ENCODE results near the gene RAB14.
A peak's percentile ranks its signal among the peaks of the same experiment; 100 is the strongest.

The RAB14 gene

DNA sequence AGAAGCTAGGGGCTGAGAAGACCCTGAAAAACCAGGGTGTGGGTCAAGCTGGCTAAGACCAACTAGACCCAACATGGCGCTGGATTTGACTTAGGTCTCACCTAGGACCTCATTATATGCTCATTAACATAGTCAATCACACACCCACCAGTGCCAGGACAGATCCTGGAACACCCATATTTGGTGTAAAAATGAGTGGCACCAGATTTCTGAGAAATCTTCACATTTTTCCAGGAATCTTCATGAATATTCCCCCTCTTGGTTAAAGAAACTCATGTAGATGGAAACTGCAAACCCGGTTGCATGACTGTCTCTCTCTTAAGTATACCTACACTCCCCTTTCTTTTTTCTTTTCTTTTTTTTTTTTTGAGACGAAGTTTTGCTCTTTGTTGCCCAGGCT lies 17.9 kb upstream of the RAB14 start:
- DNase-seq (ENCODE audit: low spot score), result no peak

GRCh38 chr9:121218357-121219027 lies 16.8 kb upstream of the RAB14 start:
- DNase-seq (ENCODE audit: low spot score), result no peak

GRCh38 chr9:121217609-121218292 lies 16.1 kb upstream of the RAB14 start:
- no peak for DNase-seq (ENCODE audit: low spot score)

DNA sequence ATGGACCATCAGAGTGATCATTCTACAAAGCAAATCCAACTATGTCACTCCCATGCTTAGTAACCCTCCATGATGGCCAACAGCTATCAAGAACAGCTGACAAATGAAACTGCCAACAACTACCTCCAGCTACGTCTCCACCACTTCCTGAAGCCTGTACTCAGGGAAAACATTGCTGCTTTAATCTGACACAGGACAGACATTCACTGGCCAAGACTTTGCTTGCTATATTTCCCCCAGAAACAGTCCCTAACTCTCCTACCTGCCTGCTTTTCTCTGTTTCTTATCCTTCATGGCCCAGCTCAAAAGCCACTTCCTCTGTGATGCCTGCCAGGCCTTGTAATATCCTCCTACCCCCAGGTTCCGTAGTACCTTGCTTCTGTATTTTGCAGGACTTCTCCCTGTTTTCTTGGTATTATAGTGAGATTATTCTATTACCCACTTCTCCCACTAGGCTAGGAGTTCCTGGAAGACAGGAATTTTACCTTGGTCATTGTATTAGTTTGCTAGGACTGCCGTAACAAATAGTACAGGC lies 14.7 kb upstream of the RAB14 start:
- no peak for DNase-seq (ENCODE audit: low spot score)

DNA sequence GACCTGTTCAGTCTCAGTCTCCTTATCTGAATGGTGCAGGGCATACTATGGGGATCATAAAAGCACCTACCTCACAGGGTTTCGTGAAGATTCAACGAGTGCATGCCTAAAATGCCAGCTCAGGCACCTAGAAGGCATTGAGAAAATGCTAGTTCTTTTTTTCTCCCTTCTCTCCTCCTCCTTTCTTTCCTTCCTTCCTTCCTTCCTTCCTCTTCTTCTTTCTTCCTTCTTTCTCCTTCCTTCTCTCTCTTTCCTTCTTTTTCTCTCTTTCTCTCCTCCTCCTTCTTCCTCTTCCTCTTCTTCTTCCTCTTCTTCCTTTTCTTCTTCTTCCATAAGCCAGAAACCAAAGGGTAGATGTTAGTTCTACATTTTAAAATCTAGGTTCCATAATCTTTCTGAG lies 12.3 kb upstream of the RAB14 start:
- DNase-seq (ENCODE audit: low spot score), result no peak

DNA sequence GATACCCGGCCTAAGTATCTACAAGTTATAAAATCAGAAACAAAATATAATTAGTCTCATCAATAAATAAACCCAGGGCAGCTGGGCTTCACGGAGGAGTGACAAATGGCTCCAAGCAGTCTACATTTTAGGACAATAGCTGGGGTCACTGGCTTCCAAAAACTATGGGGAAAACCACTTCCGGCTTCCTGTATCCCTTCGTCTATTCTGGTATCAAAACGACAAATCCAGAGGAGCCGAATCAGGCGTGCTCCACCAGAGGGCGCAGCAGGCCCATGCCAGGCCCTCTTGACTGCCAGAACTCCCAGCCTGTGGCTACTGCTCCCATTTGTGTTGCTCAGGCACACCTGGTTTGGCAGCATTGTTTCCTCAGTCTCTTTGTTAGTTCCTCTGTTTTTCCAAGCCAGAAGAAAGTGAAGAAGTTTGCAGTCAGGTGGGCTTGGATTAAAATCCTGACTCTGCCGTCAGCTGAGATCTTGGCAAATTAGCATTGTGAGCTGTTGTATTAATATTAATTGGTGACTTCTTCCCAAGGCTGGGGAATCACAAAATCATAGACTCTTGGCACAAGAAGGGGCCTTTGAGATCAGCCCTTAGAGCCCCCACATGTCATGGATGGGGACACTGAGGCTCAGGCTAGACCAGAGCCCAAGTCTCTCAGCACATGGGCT lies 11.6 kb upstream of the RAB14 start:
- DNase-seq (ENCODE audit: low spot score), result peak; percentile 83

DNA sequence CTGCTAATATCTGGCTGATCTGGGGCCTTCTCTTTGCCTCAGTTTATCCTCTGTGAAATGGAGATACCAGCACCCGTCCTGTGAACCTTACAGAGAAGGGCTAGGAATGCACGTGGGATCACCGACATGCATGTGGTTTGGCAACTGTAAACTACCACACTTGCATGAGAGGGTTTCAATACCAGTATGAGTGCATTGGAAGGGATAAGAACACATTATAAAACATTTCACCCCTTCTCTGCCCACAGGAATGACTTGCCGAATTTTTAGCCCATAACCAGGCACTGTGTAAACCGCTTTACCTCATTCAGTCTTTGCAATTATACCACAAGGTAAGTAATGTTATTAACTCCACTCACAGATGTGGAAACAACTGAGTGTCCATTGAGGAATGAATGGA lies 8.9 kb upstream of the RAB14 start:
- DNase-seq (ENCODE audit: low spot score), result no peak

DNA sequence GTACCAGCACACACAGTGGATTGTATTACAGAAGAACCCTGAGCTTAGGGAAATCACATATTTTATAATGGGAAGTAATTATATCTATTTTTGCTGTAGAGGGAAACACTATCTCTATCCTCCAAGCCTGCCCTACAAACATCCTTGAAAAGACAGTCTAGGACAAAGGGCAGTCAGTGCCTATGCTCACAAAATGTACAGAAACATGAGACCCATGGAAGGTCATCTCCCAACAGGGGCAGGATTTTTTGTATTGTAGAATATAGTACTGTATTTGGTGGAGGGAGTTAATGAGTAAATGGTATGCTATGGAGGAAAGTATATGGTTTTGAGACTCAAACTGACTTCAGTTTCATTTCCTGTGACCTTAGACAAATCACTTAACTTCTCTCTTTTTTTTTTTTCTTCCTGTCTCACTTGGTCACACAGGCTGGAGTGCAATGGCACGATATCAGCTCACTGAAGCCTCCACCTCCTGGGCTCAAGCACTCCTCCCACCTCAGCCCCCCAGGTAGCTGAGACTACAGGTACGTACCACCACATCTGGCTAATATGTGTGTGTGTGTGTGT lies 5.8 kb upstream of the RAB14 start:
- no peak for DNase-seq (ENCODE audit: low spot score)

- DNase-seq (ENCODE audit: low spot score), result no peak
Measured at GRCh38 chr9:121206516-121207370, 5.1 kb upstream of the RAB14 start.

DNA sequence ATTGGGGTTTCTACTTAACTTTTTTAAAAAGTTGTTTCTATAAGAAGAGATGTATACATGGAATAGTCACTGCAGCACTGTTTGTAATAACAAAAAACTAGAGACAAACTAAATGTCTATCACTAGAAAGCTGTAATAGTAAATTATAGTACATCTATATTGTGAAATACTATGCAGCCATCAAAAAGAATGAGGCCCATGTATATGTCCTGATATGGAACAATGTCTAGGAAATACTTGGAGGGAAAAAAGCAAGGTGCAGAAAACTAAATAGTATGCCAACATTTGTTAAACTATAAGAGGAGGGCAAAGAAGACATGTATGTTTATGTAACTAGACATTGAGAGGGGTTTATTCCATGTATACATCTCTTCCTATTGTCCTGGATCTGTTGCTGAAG lies 2.9 kb upstream of the RAB14 start:
- DNase-seq (ENCODE audit: low spot score), result no peak

GRCh38 chr9:121204121-121204520 lies 2.5 kb upstream of the RAB14 start:
- no peak for DNase-seq (ENCODE audit: low spot score)

DNA sequence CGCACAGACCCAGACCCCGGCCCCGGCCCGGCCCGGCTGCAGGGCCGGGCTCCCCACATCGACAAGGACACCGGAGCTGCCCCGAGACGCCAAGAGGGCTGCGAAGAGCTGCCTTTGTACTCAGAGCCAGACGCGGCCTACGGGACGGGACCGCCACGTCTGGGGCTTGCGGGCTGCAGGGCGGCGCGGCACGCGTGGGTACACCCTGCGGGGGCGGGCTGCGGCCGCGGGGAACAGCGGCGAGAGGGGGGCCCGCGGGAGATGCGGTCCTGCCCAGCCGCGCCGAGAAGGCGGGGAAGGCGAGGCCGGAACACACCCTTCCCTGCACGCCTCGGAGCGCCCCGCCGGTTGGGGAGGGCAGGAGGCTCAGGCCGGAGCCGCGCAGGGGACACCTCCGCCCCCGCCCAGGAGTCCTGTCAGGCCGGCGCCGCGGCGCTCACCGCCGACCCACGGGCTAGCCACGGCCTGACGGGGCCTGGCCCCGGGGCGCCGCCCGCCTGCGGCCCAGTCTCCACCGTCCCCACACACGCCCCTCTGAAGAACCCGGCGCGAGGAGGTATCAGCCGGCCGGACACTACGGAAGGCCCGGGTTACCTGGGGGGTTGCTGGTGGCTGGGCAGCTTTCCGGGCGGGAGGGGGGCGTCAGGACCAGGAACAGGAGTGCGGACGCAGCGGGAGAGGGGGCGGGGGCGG lies 478 bp downstream of the RAB14 start:
- peak; percentile 15 for DNase-seq (ENCODE audit: low spot score)

DNA sequence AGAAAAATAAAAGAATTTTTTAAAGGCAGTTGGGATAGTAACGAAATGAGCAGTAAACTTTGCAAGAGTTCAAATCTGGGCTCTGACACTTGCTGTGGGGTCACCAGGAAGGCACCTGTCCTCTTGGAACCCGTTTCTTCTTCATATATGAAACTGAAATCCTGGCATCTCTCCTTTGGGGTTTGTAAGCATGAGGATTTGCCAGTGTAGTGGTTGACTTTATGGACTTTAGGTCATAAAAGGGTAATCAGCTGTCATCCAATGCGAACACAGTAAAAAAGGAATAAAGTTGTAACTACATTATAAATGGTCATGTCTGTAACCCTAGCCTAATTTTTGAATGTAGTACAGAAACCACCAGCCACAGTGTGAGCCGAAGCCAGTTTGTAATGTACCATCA lies 1.3 kb downstream of the RAB14 start:
- DNase-seq (ENCODE audit: low spot score), result no peak

DNA sequence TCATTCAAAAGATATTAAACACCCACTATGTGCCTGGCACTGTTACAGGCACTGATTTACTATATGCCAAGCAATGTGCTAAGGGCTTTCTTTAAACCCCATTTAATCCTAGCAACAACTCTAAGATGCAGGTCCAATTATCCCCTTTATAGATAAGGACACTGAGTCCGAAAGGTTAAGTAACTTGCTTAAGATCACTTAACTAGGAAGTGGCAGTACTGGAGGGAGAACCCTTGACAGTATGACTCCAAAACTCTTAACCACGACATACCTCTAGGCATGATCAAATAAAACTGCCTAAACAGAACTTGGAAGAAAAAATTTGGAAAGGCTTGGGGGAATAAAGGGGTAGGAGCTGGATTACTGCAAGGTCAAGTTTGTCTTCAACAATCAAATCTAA lies 1.7 kb downstream of the RAB14 start:
- no peak for DNase-seq (ENCODE audit: low spot score)

- no peak for DNase-seq (ENCODE audit: low spot score)
Measured at GRCh38 chr9:121198512-121199042, 3.1 kb downstream of the RAB14 start.

DNA sequence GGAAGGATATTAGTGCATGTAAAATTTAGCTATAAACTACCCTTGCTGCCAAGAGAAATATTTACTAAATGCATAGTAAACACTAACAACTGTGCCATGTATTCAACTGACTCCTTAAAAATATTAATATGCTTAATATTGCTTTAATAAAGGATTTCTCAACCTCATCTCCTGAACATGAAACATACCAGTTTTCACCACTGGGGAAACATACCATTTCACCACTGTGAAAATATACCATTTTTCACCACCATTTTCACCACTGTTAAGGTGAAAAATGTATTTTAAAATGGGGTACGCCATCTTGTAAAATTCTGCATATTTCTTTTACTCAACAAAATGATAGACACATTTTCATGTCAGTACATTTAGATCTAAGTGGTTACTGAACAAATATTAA lies 4.5 kb downstream of the RAB14 start:
- DNase-seq (ENCODE audit: low spot score), result no peak

- no peak for DNase-seq (ENCODE audit: low spot score)
Measured at GRCh38 chr9:121196389-121196788, 5.3 kb downstream of the RAB14 start.

GRCh38 chr9:121194730-121195129 lies 6.9 kb downstream of the RAB14 start:
- no peak for DNase-seq (ENCODE audit: low spot score)

DNA sequence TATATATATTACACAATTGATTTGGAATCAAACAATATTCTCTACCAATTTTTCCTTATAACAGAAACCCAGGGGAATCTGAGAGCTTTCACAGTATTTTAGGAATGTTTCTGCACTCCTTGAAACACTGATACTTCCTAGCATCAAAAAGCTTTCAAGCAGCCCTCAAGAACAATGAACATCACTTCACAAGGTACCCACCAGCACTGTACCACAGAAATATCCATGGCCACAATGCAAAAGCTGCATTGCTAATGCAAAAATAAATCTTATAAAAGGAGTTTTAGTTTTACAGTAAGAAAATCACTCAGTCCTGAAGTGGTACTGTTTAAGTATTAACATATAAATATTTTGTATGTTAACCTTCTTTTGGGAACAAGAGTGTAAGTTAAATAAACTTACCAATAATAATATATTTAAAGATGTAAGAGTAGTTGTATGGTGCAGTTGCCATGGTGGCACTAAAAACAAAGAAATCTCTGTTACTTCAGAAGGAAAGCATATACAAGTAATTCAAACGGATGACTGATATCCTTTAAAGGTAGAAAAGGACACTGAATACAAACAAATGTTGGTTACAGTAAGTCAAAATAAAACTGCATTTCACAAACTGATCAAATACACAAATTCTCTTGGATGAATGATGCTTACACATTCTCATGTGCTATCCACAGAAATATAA lies 8.6 kb downstream of the RAB14 start:
- no peak for DNase-seq (ENCODE audit: low spot score)

DNA sequence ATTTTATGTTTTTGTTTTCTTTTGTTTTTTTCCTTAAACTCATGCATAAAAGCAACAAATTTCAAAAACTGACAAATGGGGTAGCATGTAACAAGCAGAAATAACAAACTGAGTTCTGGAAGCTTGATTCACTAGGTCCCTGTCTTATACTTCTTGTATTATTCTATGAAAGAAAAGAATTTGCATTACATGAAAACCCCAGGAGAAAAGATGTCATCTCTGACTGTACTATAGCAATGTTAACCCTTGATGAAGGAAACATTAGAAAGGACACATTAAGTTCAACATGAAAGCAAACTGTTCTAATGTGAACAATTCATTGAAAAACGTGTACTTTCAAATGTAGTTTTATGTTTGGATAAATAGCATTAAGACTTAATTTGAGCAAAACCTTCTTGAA lies 9.2 kb downstream of the RAB14 start:
- DNase-seq (ENCODE audit: low spot score), result no peak
